Adrenal gland (tissue), 12 donors: Measurements from ENCODE around the gene SNCB. TPM values are rescaled to one million over a fixed set of nuclear protein-coding genes. Genes with fewer than 3 reads are reported as not detected.
A peak's percentile ranks its signal among the peaks of the same experiment; 100 is the strongest.

ENCODE experiments used
- DNase-seq, 7 donors: peaks; one replicate each; pipeline ENCODE4 v3.0.0-alpha.2; 2019 to 2020
- H3K27ac ChIP-seq, 5 donors: fragments of 200-600 bp; sonication (generic) in 4 of 5; 1 replicate in 3 of 5; 2 replicates in 2 of 5; pipeline versions ENCODE4 v1.5.1 to v1.8.0; 2016 to 2020; ENCODE audit warnings: mild to moderate bottlenecking in 1 of 5
- H3K27me3 ChIP-seq: fragments of 200-600 bp; 2 replicates; pipeline ENCODE4 v1.8.0; 2021
- H3K36me3 ChIP-seq, 2 donors: fragments of 200-600 bp; replicated peaks in 1 of 2; 1 replicate in 1 of 2; 2 replicates in 1 of 2; pipeline versions ENCODE4 v1.5.1 to v1.8.0; 2018 to 2022
- H3K4me1 ChIP-seq, 2 donors: fragments of 200-600 bp; replicated peaks in 1 of 2; 1 replicate in 1 of 2; 2 replicates in 1 of 2; pipeline versions ENCODE4 v1.5.1 to v1.8.0; 2018 to 2021
- H3K4me3 ChIP-seq, 4 donors: fragments of 200-600 bp; sonication (generic) in 3 of 4; one replicate each; pipeline ENCODE4 v1.5.1; 2016 to 2018
- H3K9me3 ChIP-seq, 3 donors: fragments of 200-600 bp; sonication (generic) in 1 of 3; replicated peaks in 1 of 3; 1 replicate in 2 of 3; 2 replicates in 1 of 3; pipeline versions ENCODE4 v1.5.1 to v1.8.0; 2016 to 2021
- POLR2A ChIP-seq, 2 donors: fragments of 450-650 bp; IDR thresholded peaks; one replicate each; pipeline ENCODE4 v1.6.1; 2017; ENCODE audit warnings: antibody characterized with exemption in 2 of 2, mild to moderate bottlenecking in 2 of 2, moderate library complexity in 1 of 2
- WGBS, 4 donors: extraction: QIAGEN DNeasy Blood & Tissue Kit in 2 of 4; methylation state at CpG; one replicate each; pipeline versions ENCODE4 v1.1.5 to v1.1.7; 2013 to 2017; 5-methylcytosine and 5-hydroxymethylcytosine counted together
- intact Hi-C, 2 donors: fragments of 100-400 bp; cut with DNase I; formaldehyde crosslinking; loops; one replicate each; pipeline versions ENCODE4 v1.14.1 to v1.15.0; 2022 to 2023
- polyA plus RNA-seq, 3 donors: library from polyadenylated mRNA; stranded (reverse); fragments of 200-250 nt in 2 of 3; fragments of 350-450 nt in 1 of 3; fragmentation: Illumina TruSeq in 1 of 3; extraction: RNeasy Lipid Tissue Mini Kit (QIAGEN cat#74804) in 1 of 3; gene quantifications; one replicate each; pipeline ENCODE4 v1.2.3, GENCODE V29; 2013 to 2014
- total RNA-seq, 9 donors: library from RNA; depleted of rRNA in 4 of 9; stranded (reverse); fragments of >200 nt in 4 of 9; fragments of 120-200 nt in 1 of 9; fragmentation: NEBNext Ultra II Directional in 1 of 9; extraction: Animal tissue kit (Norgen Biotek cat#: 25700) in 1 of 9; gene quantifications; one replicate each; pipeline versions ENCODE4 v1.1.0 to v1.2.4, GENCODE V29; 2013 to 2023
- TF ChIP-seq, protein P1 (sequence below), 6 experiments: fragments of 450-650 bp in 4 of 6; fragments of 200-600 bp in 2 of 6; sonication (generic) in 1 of 6; IDR thresholded peaks; 1 replicate in 5 of 6; 2 replicates in 1 of 6; pipeline versions ENCODE4 v1.5.1 to v1.8.0; 2016 to 2021; ENCODE audit warnings: antibody characterized with exemption in 6 of 6, mild to moderate bottlenecking in 2 of 6, moderate library complexity in 1 of 6
- donor health status: healthy with polysubstance abuse.
- donor health status: Bipolar disorder and iron deficiency.
- donor health status: DM: yes; HTN: yes; CAD: no.
- donor health status: DM: no; HTN: no; CAD: no.
- donor health status: DM: no; HTN: no; CAD: no.
- donor health status: DM: yes; HTN: yes; CAD: no.

SNCB gene
- total and polyA plus RNA-seq, 12 donors = 0.19 to 8.6 (median 1.5) TPM; not detected in 4

GRCh38 chr5:176658007-176658599 lies 27.8 kb upstream of the SNCB start:
- no peaks in the 10 kb centered on the region for H3K27me3 ChIP-seq
- intact Hi-C loops = loop anchor here (5.0 to 10.0 kb wide), 2 partner anchors 437 to 454 kb away; no protein-coding TSS in a partner anchor
- WGBS, 4 donors = 54 to 78% (median 65%) methylated on average over 6 to 14 of the region's 14 CpGs
- H3K4me3 ChIP-seq = no peak overlapping the region
- H3K4me1 ChIP-seq = peaks cover 0 to 5% of the 10 kb centered on the region in 2 donors
- peak overlapping the region in 1 of 5 donors; percentile 8 for H3K27ac ChIP-seq
- H3K36me3 ChIP-seq = peaks cover 0 to 30% of the 10 kb centered on the region in 2 donors
- no peaks in the 10 kb centered on the region for H3K9me3 ChIP-seq
- peak; percentile 59 to 88 (median 73) for DNase-seq
- TF ChIP-seq, protein P1, sequence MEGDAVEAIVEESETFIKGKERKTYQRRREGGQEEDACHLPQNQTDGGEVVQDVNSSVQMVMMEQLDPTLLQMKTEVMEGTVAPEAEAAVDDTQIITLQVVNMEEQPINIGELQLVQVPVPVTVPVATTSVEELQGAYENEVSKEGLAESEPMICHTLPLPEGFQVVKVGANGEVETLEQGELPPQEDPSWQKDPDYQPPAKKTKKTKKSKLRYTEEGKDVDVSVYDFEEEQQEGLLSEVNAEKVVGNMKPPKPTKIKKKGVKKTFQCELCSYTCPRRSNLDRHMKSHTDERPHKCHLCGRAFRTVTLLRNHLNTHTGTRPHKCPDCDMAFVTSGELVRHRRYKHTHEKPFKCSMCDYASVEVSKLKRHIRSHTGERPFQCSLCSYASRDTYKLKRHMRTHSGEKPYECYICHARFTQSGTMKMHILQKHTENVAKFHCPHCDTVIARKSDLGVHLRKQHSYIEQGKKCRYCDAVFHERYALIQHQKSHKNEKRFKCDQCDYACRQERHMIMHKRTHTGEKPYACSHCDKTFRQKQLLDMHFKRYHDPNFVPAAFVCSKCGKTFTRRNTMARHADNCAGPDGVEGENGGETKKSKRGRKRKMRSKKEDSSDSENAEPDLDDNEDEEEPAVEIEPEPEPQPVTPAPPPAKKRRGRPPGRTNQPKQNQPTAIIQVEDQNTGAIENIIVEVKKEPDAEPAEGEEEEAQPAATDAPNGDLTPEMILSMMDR (IDR thresholded peaks at IDR 0.05) = peak; percentile 60 to 77 (median 71)
- TF ChIP-seq POLR2A (IDR thresholded peaks at IDR 0.05) = no peak

DNA sequence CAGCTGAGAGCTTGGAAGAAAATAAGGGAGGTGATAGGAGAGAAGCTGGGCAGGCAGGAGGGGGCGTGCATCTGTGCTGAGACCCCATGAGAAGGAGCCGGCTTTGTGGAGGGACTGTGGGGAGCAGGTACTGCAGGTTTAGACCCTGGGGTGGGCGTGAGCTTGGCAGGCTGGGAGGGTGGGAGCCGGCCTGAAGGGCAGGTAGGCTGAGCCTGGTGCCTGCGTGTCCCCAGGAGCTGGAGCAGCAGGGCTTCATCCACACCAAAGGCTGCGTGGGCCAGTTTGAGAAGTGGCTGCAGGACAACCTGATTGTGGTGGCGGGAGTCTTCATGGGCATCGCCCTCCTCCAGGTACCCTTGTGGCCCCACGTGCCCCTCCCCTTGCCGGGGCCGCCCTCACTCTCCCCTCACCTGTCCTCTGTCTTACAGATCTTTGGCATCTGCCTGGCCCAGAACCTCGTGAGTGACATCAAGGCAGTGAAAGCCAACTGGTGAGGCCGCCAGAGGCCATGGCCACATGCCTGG lies 26.2 kb upstream of the SNCB start:
- Histone ChIP-seq H3K4me3 (no peak overlapping the region), H3K27me3 (no peaks in the 10 kb centered on the region), H3K4me1 (peaks cover 7 to 11% of the 10 kb centered on the region in 2 donors), H3K36me3 (peaks cover 0 to 34% of the 10 kb centered on the region in 2 donors), H3K9me3 (no peaks in the 10 kb centered on the region), H3K27ac (no peak overlapping the region)
- intact Hi-C loops = loop anchor here (5.0 to 10.0 kb wide), 2 partner anchors 438 to 456 kb away; no protein-coding TSS in a partner anchor
- TF ChIP-seq, protein P1 (IDR thresholded peaks at IDR 0.05) = no peak
- TF ChIP-seq POLR2A (IDR thresholded peaks at IDR 0.05) = no peak
- no peak for DNase-seq
- WGBS, 4 donors = 85 to 91% (median 88%) methylated on average over 13 of the region's 13 CpGs

DNA sequence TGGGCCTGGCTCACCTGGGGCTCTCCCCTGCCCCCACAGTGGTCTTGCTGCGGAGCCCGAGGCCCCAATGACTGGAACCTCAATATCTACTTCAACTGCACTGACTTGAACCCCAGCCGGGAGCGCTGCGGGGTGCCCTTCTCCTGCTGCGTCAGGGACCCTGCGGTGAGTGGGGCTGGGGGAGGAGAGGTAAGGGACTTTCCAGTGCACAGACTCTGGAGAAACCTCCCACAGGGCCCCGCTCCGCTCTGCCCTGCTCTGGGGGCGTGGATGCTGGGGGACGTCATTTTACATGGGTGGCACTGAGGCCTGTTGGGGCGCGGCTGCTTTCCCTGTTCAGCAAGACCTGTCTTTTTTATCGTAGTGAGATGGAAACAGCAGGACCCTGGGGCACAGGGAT lies 24.5 kb upstream of the SNCB start:
- H3K9me3 ChIP-seq = no peaks in the 10 kb centered on the region
- intact Hi-C loops = loop anchor here (5.0 to 10.0 kb wide), 2 partner anchors 440 to 457 kb away; no protein-coding TSS in a partner anchor
- 89 to 95% (median 91%) methylated on average over 7 to 14 of the region's 14 CpGs for WGBS, 4 donors
- no peaks in the 10 kb centered on the region for H3K27me3 ChIP-seq
- H3K27ac ChIP-seq = no peak overlapping the region
- H3K36me3 ChIP-seq = peaks cover 0 to 34% of the 10 kb centered on the region in 2 donors
- no peak overlapping the region for H3K4me3 ChIP-seq
- H3K4me1 ChIP-seq = peaks cover 15 to 22% of the 10 kb centered on the region in 2 donors
- DNase-seq = no peak
- no peak for TF ChIP-seq POLR2A (IDR thresholded peaks at IDR 0.05)
- TF ChIP-seq, protein P1 (IDR thresholded peaks at IDR 0.05) = no peak

DNA sequence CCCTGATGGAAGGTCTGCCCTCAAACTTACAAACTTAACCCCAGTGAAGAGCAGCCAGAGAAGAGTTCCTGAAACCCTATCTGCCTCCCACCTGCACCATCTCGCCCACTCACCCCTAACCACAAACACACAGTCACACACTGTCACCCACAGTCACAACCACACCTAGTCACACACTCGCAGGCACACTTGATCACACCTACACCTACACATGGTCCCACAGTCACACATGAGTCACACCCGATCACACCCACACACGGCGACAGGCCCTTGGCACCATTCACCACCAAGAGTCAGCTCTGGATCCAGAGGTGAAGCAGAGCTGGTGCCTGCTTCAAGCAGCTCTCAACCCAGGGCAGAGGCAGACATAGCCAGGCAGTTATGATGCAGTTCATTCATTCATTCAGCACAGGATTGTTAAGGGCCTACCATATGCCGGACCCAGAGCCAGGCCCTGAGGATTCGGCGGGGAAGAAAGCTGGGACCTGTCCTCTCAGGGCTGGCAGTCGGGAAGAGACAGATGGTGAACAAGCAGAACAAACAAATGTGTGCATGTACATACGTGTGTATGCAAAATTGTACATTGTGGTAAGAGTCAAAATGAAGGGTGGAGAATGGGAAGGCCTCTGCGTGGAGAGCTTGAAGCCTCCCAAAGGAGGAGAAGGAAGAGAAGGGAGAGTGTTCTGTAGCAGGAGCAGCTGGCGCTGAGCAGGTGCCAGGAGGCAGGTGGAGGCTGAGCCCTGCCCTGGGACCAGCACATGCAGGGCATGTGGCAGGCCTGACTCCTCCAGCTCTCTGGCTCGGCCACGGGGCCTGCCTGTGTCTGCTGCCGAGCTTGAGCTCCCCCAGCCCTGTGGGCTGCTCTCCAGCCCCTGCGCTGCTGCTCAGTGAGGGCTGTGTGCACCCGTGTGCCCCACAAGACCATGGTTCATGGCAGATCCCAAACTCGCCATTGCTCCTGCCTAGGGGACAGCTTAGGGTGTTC lies 23.4 kb upstream of the SNCB start:
- Histone ChIP-seq H3K9me3 (no peaks in the 10 kb centered on the region), H3K4me3 (no peak overlapping the region), H3K27me3 (no peaks in the 10 kb centered on the region), H3K36me3 (peaks cover 0 to 34% of the 10 kb centered on the region in 2 donors), H3K4me1 (peaks cover 20 to 26% of the 10 kb centered on the region in 2 donors), H3K27ac (no peak overlapping the region)
- no peak for DNase-seq
- TF ChIP-seq, protein P1 (IDR thresholded peaks at IDR 0.05) = no peak
- TF ChIP-seq POLR2A (IDR thresholded peaks at IDR 0.05) = no peak
- WGBS, 4 donors = 84 to 93% (median 86%) methylated on average over 12 to 18 of the region's 18 CpGs
- intact Hi-C loops = loop anchor here in 1 of 2 donors (10.0 kb wide), 1 partner anchor 441 kb away; no protein-coding TSS in a partner anchor
